ENCODE measurements around the gene DIPK1B.

DNA sequence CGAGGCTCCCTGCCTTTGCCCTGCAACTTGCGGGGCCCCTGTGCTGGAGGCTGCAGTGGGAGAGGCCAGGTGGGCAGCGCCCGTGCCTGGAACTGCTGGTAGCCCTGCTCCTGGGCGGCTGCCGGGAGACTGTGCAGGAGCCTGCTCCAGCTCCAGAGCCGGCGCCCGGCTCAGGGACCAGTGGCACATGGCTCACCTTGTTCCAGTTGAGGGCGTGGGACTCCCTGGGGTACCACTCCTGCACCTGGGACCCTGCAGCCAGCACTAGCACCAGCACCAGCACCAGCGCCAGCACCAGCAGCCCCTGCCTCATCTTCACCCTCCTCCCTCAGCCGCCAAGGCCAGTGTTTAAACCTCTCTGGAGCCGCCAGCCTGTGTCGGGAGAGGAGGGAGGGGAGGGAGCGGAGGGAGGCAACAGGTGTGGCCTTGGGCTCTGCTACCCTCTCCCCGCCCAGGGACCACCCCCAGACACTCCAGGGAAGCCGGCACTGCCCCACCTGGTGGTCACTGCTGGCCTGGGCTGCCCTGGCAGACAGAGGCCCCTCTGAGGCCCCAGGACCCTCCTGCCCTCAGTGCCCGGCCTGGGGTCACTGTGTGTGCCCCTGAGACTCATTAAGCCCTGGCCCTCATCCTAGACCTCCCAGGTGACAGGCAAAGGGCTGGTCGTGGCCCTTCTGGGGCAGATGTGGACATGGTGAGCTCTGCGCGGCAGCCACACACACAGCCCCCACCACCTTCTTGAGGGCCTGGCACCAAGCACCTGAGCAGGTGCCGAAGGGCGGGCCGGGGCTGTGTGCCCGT, 30.4 kb downstream of the DIPK1B start, which contains the start of gene LCN10:
- TF ChIP-seq, protein P1, sequence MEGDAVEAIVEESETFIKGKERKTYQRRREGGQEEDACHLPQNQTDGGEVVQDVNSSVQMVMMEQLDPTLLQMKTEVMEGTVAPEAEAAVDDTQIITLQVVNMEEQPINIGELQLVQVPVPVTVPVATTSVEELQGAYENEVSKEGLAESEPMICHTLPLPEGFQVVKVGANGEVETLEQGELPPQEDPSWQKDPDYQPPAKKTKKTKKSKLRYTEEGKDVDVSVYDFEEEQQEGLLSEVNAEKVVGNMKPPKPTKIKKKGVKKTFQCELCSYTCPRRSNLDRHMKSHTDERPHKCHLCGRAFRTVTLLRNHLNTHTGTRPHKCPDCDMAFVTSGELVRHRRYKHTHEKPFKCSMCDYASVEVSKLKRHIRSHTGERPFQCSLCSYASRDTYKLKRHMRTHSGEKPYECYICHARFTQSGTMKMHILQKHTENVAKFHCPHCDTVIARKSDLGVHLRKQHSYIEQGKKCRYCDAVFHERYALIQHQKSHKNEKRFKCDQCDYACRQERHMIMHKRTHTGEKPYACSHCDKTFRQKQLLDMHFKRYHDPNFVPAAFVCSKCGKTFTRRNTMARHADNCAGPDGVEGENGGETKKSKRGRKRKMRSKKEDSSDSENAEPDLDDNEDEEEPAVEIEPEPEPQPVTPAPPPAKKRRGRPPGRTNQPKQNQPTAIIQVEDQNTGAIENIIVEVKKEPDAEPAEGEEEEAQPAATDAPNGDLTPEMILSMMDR (IDR thresholded peaks at IDR 0.05) = peak in 1 of 3 experiments; percentile 25
- TF ChIP-seq POLR2A (IDR thresholded peaks at IDR 0.05) = no peak
